ENCODE measurements around the gene ECEL1.
A peak's percentile ranks its signal among the peaks of the same experiment; 100 is the strongest.
"Not testable (repeated sequence)": the region's sequence is repeated elsewhere in the genome, so short reads cannot be mapped to it uniquely, and the experiment has no call there.

The ECEL1 gene

DNA sequence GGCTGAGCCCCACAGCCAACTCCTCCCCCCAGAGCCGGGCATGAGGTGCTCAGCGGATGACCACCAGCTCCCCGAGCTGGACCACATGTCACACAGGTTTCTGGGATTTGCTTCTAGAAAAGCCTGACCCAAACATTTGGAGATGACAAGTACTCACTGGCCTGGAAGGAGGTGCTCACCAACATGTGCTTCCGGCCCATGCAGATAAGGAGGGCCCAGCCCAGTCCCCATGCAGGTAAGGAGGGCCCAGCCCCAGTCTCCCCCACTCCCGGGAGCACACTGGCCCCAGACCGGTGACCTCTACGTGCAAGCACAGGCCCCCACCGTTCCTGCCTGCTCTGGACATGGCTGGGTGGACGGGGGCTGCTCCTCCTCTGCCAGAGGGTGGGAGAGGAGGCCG lies 45.7 kb downstream of the ECEL1 start:
- DNase-seq (ENCODE audit: low read depth in 2 of 2) = not testable (repeated sequence)

DNA sequence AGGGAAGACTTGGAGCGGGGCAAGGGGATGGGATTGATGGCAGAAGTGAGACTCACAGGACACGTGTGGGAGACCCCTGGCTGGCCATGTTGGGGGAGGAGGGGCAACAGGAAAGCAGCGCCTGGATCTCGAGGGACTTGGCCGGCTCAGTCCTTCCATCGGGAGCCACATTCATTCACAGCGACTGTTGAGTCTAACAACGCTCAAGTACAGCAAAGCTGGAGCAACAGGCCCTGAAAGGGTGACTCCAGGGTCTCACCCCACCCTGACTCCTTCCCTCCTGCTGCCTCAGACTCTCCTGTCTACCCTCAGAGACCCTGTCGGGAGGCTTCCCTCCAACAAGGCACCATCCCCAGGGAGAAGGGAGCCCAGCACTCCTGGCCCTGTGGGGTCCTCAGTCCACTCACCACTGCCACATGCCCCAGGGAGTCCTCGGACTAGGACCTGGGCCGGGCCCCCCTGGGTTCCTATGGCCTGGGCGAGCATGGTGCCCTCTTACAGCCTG lies 46.4 kb downstream of the ECEL1 start:
- no peak for DNase-seq (ENCODE audit: low read depth in 2 of 2)

DNA sequence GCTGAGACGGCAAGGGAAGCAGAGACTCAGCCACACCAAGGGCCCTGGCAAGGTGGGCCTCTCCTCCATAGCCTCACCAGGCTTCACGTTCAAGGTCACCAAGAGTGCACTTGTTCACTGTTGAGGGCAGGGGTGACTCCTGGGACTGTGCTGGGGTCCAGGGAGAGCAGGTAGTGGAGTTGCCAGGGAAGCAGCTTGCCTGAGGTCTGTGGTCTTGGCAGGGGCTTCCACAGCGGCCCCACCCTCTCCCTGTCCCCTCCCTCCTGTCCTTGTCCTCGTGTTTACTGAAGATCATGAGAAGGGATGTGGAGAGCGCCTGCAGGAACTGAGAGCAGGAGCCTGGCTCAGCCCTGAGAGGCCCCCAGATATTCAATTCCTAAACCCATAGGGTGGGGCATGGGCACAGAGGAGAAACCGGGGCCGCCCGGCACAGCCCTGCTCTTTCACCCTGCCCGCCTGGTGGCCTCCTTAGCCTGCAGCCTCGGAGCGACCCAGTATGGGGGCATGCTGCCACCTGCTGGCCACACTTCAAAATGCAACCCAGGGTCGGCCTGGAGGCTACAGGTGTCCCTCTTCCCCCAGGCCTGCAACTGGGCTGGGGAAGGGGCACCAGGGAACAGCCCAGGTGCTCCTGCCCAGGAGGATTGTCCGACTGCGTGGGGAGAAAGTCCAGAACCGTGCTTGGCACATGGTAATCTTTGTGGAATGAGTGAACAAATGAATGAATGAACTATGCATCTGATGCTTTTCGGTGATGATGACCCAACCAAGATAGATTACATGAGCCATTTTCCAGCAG lies 47.2 kb downstream of the ECEL1 start:
- peak; percentile 72 to 78 for DNase-seq (ENCODE audit: low read depth in 2 of 2)

GRCh38 chr2:232439758-232440135 lies 47.9 kb downstream of the ECEL1 start:
- no peak for DNase-seq (ENCODE audit: low read depth in 2 of 2)

GRCh38 chr2:232438951-232439757 lies 48.5 kb downstream of the ECEL1 start:
- DNase-seq (ENCODE audit: low read depth in 2 of 2) = peak in 1 of 2 donors; percentile 26

DNA sequence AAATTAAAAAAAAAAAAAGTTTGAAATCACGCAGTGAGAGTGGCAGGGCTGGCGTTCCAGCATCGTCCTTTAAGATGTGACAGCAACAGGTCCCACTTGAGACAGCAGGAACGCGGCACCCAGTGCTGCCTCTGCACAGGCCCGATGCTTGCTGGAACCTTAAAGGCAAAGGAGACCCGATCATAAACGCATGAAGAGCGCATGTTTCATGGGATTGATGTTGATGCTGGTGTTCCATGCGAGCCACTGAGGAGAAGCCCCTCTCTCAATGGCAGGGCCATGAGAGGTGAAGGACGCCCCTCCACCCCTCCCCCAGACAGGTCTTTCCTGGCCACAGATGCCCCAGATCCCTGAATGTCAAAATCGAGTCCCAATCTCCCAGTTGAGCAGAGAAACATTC lies 49.5 kb downstream of the ECEL1 start:
- no peak for DNase-seq (ENCODE audit: low read depth in 2 of 2)

DNA sequence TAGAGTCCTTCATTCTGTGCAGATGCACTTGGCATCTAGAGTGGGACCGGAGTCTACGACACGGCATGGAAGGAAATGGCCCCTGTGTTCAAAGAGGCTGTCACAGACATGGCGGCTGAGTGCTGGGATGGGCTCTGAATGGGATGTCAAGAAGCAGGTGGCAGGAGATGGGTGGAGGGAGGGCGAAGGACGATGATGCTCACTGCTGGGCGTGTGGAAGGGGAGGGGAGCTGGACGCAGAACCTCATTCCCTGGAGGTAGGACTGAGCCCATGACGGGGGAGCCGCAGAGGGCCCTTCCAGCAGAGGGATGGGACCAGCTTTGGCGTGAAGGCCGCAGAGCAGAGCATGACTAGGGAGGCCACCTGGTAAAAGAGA lies 50.5 kb downstream of the ECEL1 start:
- DNase-seq (ENCODE audit: low read depth in 2 of 2) = no peak

- DNase-seq (ENCODE audit: low read depth in 2 of 2) = no peak
These were observed 51.0 kb downstream of the ECEL1 start for GRCh38 chr2:232436381-232437194.

DNA sequence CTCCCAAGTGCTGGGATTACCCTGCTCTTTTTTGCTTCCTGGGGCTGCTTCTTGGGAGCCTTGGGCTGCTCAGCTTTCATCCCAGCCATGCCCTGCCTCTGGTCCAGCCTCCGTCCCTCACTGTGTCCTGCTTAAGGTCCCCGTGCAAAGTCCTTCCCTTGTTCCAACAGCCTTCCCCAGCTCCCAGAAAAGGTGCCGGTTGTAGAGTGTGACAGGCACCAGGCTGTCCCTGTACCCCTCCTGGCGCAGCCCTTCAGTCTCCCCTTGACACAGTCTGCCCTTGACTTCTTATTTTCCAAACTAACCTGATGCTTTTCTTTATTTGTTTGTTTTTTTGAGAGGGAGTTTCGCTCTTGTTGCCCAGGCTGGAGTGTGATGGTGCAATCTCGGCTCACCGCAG lies 51.8 kb downstream of the ECEL1 start:
- no peak for DNase-seq (ENCODE audit: low read depth in 2 of 2)

DNA sequence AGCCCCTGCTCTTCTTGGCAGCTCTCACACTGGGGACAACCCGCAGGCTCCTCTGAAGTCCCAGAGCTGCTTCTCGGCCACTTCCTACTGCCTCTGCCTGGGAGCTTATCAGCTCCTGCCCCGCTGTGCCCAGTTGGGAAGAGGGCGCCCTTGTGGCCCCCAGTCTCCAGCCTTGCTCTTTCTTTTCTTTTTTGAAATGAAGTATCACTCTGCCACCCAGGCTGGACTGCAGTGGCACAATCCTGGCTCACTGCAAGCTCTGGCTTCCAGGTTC lies 52.3 kb downstream of the ECEL1 start:
- no peak for DNase-seq (ENCODE audit: low read depth in 2 of 2)

- no peak for DNase-seq (ENCODE audit: low read depth in 2 of 2)
These were observed 52.9 kb downstream of the ECEL1 start for GRCh38 chr2:232434563-232435374.

- DNase-seq (ENCODE audit: low read depth in 2 of 2) = no peak
These were observed 53.5 kb downstream of the ECEL1 start for GRCh38 chr2:232434091-232434490.

GRCh38 chr2:232433622-232434021 lies 54.0 kb downstream of the ECEL1 start:
- not testable (repeated sequence) for DNase-seq (ENCODE audit: low read depth in 2 of 2)

GRCh38 chr2:232432598-232433184 lies 54.9 kb downstream of the ECEL1 start:
- no peak for DNase-seq (ENCODE audit: low read depth in 2 of 2)

GRCh38 chr2:232431705-232432590 lies 55.7 kb downstream of the ECEL1 start:
- DNase-seq (ENCODE audit: low read depth in 2 of 2) = no peak

Data from stimulated activated CD8-positive, alpha-beta memory T cell treated with anti-CD3 and anti-CD28 coated beads, Interleukin-2, amount 100 ng/mL, for 1 hour (primary cell).